T-helper 17 cell (primary cell): ENCODE measurements around the gene PNMA8C. TPM values are rescaled to one million over a fixed set of nuclear protein-coding genes. Genes with fewer than 3 reads are reported as not detected.

Experiments used
- ATAC-seq: fragments of 150-1000 bp; cut with Tn5 transposase; 2 replicates; pipeline ENCODE4 v1.10.0; 2021; ENCODE audit warnings: mild to moderate bottlenecking, moderate library complexity
- DNase-seq, 3 donors: peaks; one replicate each; pipeline versions ENCODE4 v3.0.0 to v3.0.0-alpha.2; 2020 to 2021
- H3K9me3 ChIP-seq: one replicate; pipeline ENCODE4 v1.7.0; 2013; ENCODE audit warnings: low read length, mild to moderate bottlenecking; ENCODE audit not compliant: control insufficient read depth, poor library complexity, severe bottlenecking
- H3K27ac Mint-ChIP-seq: one replicate; pipeline ENCODE4 v1.8.0; 2022; ENCODE audit warnings: mild to moderate bottlenecking, moderate library complexity, mixed read lengths
- H3K27me3 Mint-ChIP-seq: one replicate; pipeline ENCODE4 v1.8.0; 2022; ENCODE audit warnings: mixed read lengths
- H3K36me3 Mint-ChIP-seq: one replicate; pipeline ENCODE4 v1.8.0; 2022; ENCODE audit warnings: low read depth, mixed read lengths
- H3K4me1 Mint-ChIP-seq: one replicate; pipeline ENCODE4 v1.8.0; 2022; ENCODE audit warnings: mild to moderate bottlenecking, mixed read lengths
- H3K4me3 Mint-ChIP-seq: one replicate; pipeline ENCODE4 v1.8.0; 2022; ENCODE audit warnings: mild to moderate bottlenecking, moderate library complexity, mixed read lengths
- total RNA-seq, 4 donors: library from RNA in 2 of 4; stranded (reverse) in 2 of 4; gene quantifications; one replicate each; pipeline ENCODE4 v1.2.3 and lab custom pipeline; 2022 to 2026

PNMA8C gene
- total RNA-seq, 2 donors from 2014 or later = 0.10 to 0.12 TPM

GRCh38 chr19:46413262-46414031 is 15.3 kb downstream of the PNMA8C start, which contains the start of gene CCDC8:
CCDC8 (minus strand) TSS chr19:46413564; CDS start chr19:46412810, 754 bp downstream.
- H3K9me3 ChIP-seq = no peaks in the 10 kb centered on the region
- ATAC-seq = no peak
- Mint-ChIP-seq H3K27me3 (peaks cover 66% of the 10 kb centered on the region), H3K4me3 (no peak within 1 kb of the TSS), H3K36me3 (peaks cover 3% of the 10 kb centered on the region), H3K27ac (no peak within 1 kb of the TSS), H3K4me1 (peaks cover 15% of the 10 kb centered on the region)
- no peak for DNase-seq

- DNase-seq = no peak
- no peak for ATAC-seq
- H3K4me1 Mint-ChIP-seq = peaks cover 22% of the 10 kb centered on the region
- peaks cover 8% of the 10 kb centered on the region for H3K36me3 Mint-ChIP-seq
- no peak overlapping the region for H3K4me3 Mint-ChIP-seq
- H3K9me3 ChIP-seq = no peaks in the 10 kb centered on the region
- H3K27ac Mint-ChIP-seq = no peak overlapping the region
- peaks cover 70% of the 10 kb centered on the region for H3K27me3 Mint-ChIP-seq
These were observed 16.0 kb downstream of the PNMA8C start for GRCh38 chr19:46412650-46413261.

GRCh38 chr19:46411925-46412649 is 16.6 kb downstream of the PNMA8C start:
- peaks cover 77% of the 10 kb centered on the region for H3K27me3 Mint-ChIP-seq

GRCh38 chr19:46411088-46411924 is 17.4 kb downstream of the PNMA8C start:
- H3K4me1 Mint-ChIP-seq = peaks cover 20% of the 10 kb centered on the region
- peaks cover 8% of the 10 kb centered on the region for H3K36me3 Mint-ChIP-seq

More at GRCh38 chr19:46411925-46412649, 16.6 kb downstream of the PNMA8C start:
- peaks cover 8% of the 10 kb centered on the region for H3K36me3 Mint-ChIP-seq
- H3K27ac Mint-ChIP-seq = no peak overlapping the region
- no peak overlapping the region for H3K4me3 Mint-ChIP-seq
- H3K9me3 ChIP-seq = no peaks in the 10 kb centered on the region
- ATAC-seq = no peak
- DNase-seq = no peak
- peaks cover 23% of the 10 kb centered on the region for H3K4me1 Mint-ChIP-seq

GRCh38 chr19:46410205-46411087 is 18.3 kb downstream of the PNMA8C start:
- H3K27me3 Mint-ChIP-seq = peaks cover 79% of the 10 kb centered on the region

More at GRCh38 chr19:46411088-46411924, 17.4 kb downstream of the PNMA8C start:
- no peaks in the 10 kb centered on the region for H3K9me3 ChIP-seq
- no peak for ATAC-seq
- Mint-ChIP-seq H3K27ac (no peak overlapping the region), H3K4me3 (no peak overlapping the region), H3K27me3 (peaks cover 79% of the 10 kb centered on the region)
- no peak for DNase-seq

GRCh38 chr19:46409191-46409590 is 19.5 kb downstream of the PNMA8C start:
- H3K9me3 ChIP-seq = no peaks in the 10 kb centered on the region
- no peak overlapping the region for H3K27ac Mint-ChIP-seq
- H3K36me3 Mint-ChIP-seq = peaks cover 9% of the 10 kb centered on the region
- H3K4me1 Mint-ChIP-seq = peaks cover 22% of the 10 kb centered on the region
- ATAC-seq (no peak), DNase-seq (no peak)
- peaks cover 78% of the 10 kb centered on the region for H3K27me3 Mint-ChIP-seq
- H3K4me3 Mint-ChIP-seq = no peak overlapping the region

More at GRCh38 chr19:46410205-46411087, 18.3 kb downstream of the PNMA8C start:
- Mint-ChIP-seq H3K4me3 (no peak overlapping the region), H3K27ac (no peak overlapping the region), H3K4me1 (peaks cover 17% of the 10 kb centered on the region), H3K36me3 (peaks cover 8% of the 10 kb centered on the region)
- no peaks in the 10 kb centered on the region for H3K9me3 ChIP-seq
- ATAC-seq = no peak
- no peak for DNase-seq

- H3K4me3 Mint-ChIP-seq = no peak overlapping the region
- H3K9me3 ChIP-seq = no peaks in the 10 kb centered on the region
- no peak overlapping the region for H3K27ac Mint-ChIP-seq
- DNase-seq (no peak), ATAC-seq (no peak)
- H3K27me3 Mint-ChIP-seq = peaks cover 78% of the 10 kb centered on the region
- peaks cover 26% of the 10 kb centered on the region for H3K4me1 Mint-ChIP-seq
- peaks cover 11% of the 10 kb centered on the region for H3K36me3 Mint-ChIP-seq
These were observed 20.1 kb downstream of the PNMA8C start for GRCh38 chr19:46408664-46409039.

- ATAC-seq (no peak), DNase-seq (no peak)
- H3K9me3 ChIP-seq = no peaks in the 10 kb centered on the region
- no peak overlapping the region for H3K4me3 Mint-ChIP-seq
- peaks cover 81% of the 10 kb centered on the region for H3K27me3 Mint-ChIP-seq
- H3K4me1 Mint-ChIP-seq = peaks cover 26% of the 10 kb centered on the region
- no peak overlapping the region for H3K27ac Mint-ChIP-seq
- H3K36me3 Mint-ChIP-seq = peaks cover 11% of the 10 kb centered on the region
These were observed 20.7 kb downstream of the PNMA8C start for GRCh38 chr19:46407856-46408663.

- H3K27ac Mint-ChIP-seq = no peak overlapping the region
- H3K9me3 ChIP-seq = no peaks in the 10 kb centered on the region
- peaks cover 22% of the 10 kb centered on the region for H3K4me1 Mint-ChIP-seq
- ATAC-seq = no peak
- no peak for DNase-seq
- peaks cover 70% of the 10 kb centered on the region for H3K27me3 Mint-ChIP-seq
- H3K36me3 Mint-ChIP-seq = peaks cover 11% of the 10 kb centered on the region
- no peak overlapping the region for H3K4me3 Mint-ChIP-seq
These were observed 21.8 kb downstream of the PNMA8C start for GRCh38 chr19:46406976-46407375.

- peaks cover 22% of the 10 kb centered on the region for H3K4me1 Mint-ChIP-seq
- no peaks in the 10 kb centered on the region for H3K9me3 ChIP-seq
- peak overlapping the region; percentile 82 for H3K4me3 Mint-ChIP-seq
- no peak for DNase-seq
- ATAC-seq = no peak
- peaks cover 15% of the 10 kb centered on the region for H3K36me3 Mint-ChIP-seq
- H3K27me3 Mint-ChIP-seq = peaks cover 61% of the 10 kb centered on the region
- H3K27ac Mint-ChIP-seq = no peak overlapping the region
These were observed 23.8 kb downstream of the PNMA8C start for GRCh38 chr19:46404753-46405468.
